ENCODE measurements around the gene ZFAND2A.

The ZFAND2A gene

GRCh38 chr7:1106063-1106792 is 53.8 kb downstream of the ZFAND2A start:
- no peak for DNase-seq (ENCODE audit: low read depth)

- DNase-seq (ENCODE audit: low read depth) = no peak
These were observed 54.8 kb downstream of the ZFAND2A start for GRCh38 chr7:1105189-1105588.

GRCh38 chr7:1104516-1105179 is 55.3 kb downstream of the ZFAND2A start:
- no peak for DNase-seq (ENCODE audit: low read depth)

DNA sequence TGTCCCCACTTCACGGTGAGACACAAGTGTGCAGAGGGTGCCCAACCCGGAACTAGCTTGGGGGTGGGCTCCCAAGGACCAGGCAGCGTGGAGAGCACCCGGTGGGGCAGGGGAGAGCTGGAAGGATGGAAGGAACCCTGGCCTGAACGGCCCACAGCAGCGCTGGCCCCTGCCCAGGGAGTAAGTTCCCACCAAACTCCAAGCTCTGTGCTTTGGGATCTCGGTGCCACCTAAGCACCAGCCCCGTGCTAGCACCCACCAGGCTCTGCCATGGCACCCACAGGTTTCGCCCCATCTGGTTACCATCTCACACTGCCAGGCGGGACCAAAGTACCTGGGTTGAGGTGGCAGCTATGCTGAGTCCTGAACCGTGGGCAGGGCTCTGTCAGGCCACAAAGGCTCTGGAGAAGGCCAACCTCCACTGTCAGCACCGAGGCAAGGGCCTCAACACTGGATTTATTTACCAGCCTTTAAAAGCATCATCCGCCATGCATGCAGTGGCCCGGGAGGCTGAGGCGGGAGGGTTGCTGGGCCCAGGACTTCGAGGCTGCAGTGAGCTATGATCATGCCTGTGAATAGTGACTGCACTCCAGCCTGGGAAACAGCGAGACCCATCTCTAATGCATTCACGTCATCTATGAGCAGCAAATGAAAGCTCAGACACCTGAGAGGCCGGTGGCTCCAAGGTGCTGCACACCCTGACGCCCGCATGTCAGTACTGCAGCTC is 56.0 kb downstream of the ZFAND2A start:
- no peak for DNase-seq (ENCODE audit: low read depth)

- no peak for DNase-seq (ENCODE audit: low read depth)
These were observed 56.8 kb downstream of the ZFAND2A start for GRCh38 chr7:1103009-1103788.

All from GM04504 (cell line).